HG03521 (cell line): ENCODE data around the gene TNFSF13.
A peak's percentile ranks its signal among the peaks of the same experiment; 100 is the strongest.

Experiments
- ATAC-seq: cut with Tn5 transposase; IDR thresholded peaks from one replicate; pipeline ENCODE4 v1.9.1; 2021; ENCODE audit warnings: mild to moderate bottlenecking, moderate library complexity; ENCODE audit not compliant: unreplicated experiment

The TNFSF13 gene

GRCh38 chr17:7551396-7551795 is 7.2 kb upstream of the TNFSF13 start:
- no peak for ATAC-seq

GRCh38 chr17:7552621-7553051 is 5.9 kb upstream of the TNFSF13 start:
- peak; percentile 69 for ATAC-seq

- no peak for ATAC-seq
Observed at GRCh38 chr17:7553356-7553755, 5.2 kb upstream of the TNFSF13 start.

GRCh38 chr17:7555320-7555948 is 3.1 kb upstream of the TNFSF13 start:
- ATAC-seq, result no peak

- ATAC-seq, result no peak
Observed at GRCh38 chr17:7556627-7557026, 1.9 kb upstream of the TNFSF13 start.

- no peak for ATAC-seq
Observed at GRCh38 chr17:7557147-7557764, 1.3 kb upstream of the TNFSF13 start.

- ATAC-seq, result no peak
Observed at GRCh38 chr17:7557775-7558543, 591 bp upstream of the TNFSF13 start.

- ATAC-seq, result no peak
Observed at GRCh38 chr17:7559320-7560171, 996 bp downstream of the TNFSF13 start.

GRCh38 chr17:7560172-7561027 is 1.9 kb downstream of the TNFSF13 start:
- ATAC-seq, result no peak

- peak; percentile 49 for ATAC-seq
Observed at GRCh38 chr17:7561028-7561575, 2.6 kb downstream of the TNFSF13 start.

- peak; percentile 65 for ATAC-seq
Observed at GRCh38 chr17:7561589-7562207, 3.1 kb downstream of the TNFSF13 start, which contains the start of gene SENP3. TSS of gene SENP3 (plus strand) at chr17:7561919. CDS start at chr17:7563077, 1,158 bp downstream.

GRCh38 chr17:7562208-7562605 is 3.7 kb downstream of the TNFSF13 start:
- ATAC-seq, result peak; percentile 4

- no peak for ATAC-seq
Observed at GRCh38 chr17:7563115-7563869, 4.7 kb downstream of the TNFSF13 start.

- no peak for ATAC-seq
Observed at GRCh38 chr17:7569571-7569970, 11.0 kb downstream of the TNFSF13 start.

- no peak for ATAC-seq
Observed at GRCh38 chr17:7570351-7570750, 11.8 kb downstream of the TNFSF13 start.

- no peak for ATAC-seq
Observed at GRCh38 chr17:7572338-7572587, 13.7 kb downstream of the TNFSF13 start.

- ATAC-seq, result peak; percentile 88
Observed at GRCh38 chr17:7572588-7573323, 14.2 kb downstream of the TNFSF13 start.
